GM12878 (cell line): ENCODE measurements around the gene CEND1.

Experiments
- CTCF ChIP-seq, 3 experiments: IDR thresholded peaks in 2 of 3; conservative IDR thresholded peaks in 1 of 3; 2 replicates each; pipeline ENCODE4 v1.5.1; 2011; ENCODE audit warnings: low read depth in 3 of 3, low read length in 3 of 3, mild to moderate bottlenecking in 3 of 3, control low read depth in 2 of 3, moderate library complexity in 2 of 3, inconsistent platforms in 1 of 3, mixed read lengths in 1 of 3; ENCODE audit not compliant: control insufficient read depth in 2 of 3, insufficient read depth in 1 of 3; ENCODE audit errors: extremely low read depth in 1 of 3
- GABPA ChIP-seq: IDR thresholded peaks from 2 replicates; pipeline ENCODE4 v1.6.1; 2014; ENCODE audit warnings: antibody characterized with exemption, low read depth, mild to moderate bottlenecking, inconsistent platforms

GRCh38 chr11:797296-798092 is 7.6 kb upstream of the CEND1 start:
- no peak for TF ChIP-seq CTCF (IDR thresholded peaks at IDR 0.05 in 2 of 3, conservative IDR thresholded peaks at IDR 0.05 in 1 of 3; ENCODE audit: control insufficient read depth in 2 of 3, extremely low read depth in 1 of 3, insufficient read depth in 1 of 3, low read depth in 3 of 3, low read length in 3 of 3)
- TF ChIP-seq GABPA: no peak
